Kidney (tissue), 14 donors: Measurements from ENCODE around the gene PAPOLG. TPM values are rescaled to one million over a fixed set of nuclear protein-coding genes. Genes with fewer than 3 reads are reported as not detected.

ENCODE experiments used
- DNase-seq, 5 donors: peaks; one replicate each; pipeline ENCODE4 v3.0.0-alpha.2; 2013 to 2020
- FAIRE-seq: peaks from 2 replicates; lab custom pipeline; 2012; peaks lifted over from hg19 to GRCh38; lab: Jason Lieb, UNC
- H3K27ac ChIP-seq, 2 donors: one replicate each; pipeline ENCODE4 v1.7.0; 2013; ENCODE audit warnings: low read depth in 2 of 2, low read length in 2 of 2, inconsistent platforms in 1 of 2
- H3K27me3 ChIP-seq: one replicate; pipeline ENCODE4 v1.7.1; 2013; ENCODE audit warnings: low read length, inconsistent platforms; ENCODE audit not compliant: control insufficient read depth, insufficient read depth
- H3K36me3 ChIP-seq, 3 donors: one replicate each; pipeline versions ENCODE4 v1.7.0 to v1.7.1; 2013; ENCODE audit warnings: low read length in 3 of 3, control low read depth in 1 of 3, inconsistent platforms in 1 of 3; ENCODE audit not compliant: insufficient read depth in 3 of 3, control insufficient read depth in 2 of 3
- H3K4me1 ChIP-seq, 3 donors: one replicate each; pipeline versions ENCODE4 v1.7.0 to v1.7.1; 2013; ENCODE audit warnings: low read length in 3 of 3, inconsistent platforms in 1 of 3, low read depth in 1 of 3; ENCODE audit not compliant: control insufficient read depth in 2 of 3, insufficient read depth in 2 of 3
- H3K4me3 ChIP-seq, 3 donors: one replicate each; pipeline versions ENCODE4 v1.7.0 to v1.8.1; 2013; ENCODE audit warnings: low read length in 3 of 3, control low read depth in 1 of 3, inconsistent platforms in 1 of 3
- H3K9ac ChIP-seq, 3 donors: one replicate each; pipeline versions ENCODE4 v1.7.0 to v1.7.1; 2013; ENCODE audit warnings: low read length in 3 of 3, control low read depth in 1 of 3, inconsistent platforms in 1 of 3
- H3K9me3 ChIP-seq, 3 donors: one replicate each; pipeline versions ENCODE4 v1.7.0 to v1.7.1; 2013; ENCODE audit warnings: low read length in 3 of 3, control low read depth in 1 of 3, inconsistent platforms in 1 of 3; ENCODE audit not compliant: control insufficient read depth in 2 of 3, insufficient read depth in 1 of 3
- intact Hi-C: fragments of 100-400 bp; cut with DNase I; formaldehyde crosslinking; loops from one replicate; pipeline ENCODE4 v1.11.1; 2022
- polyA plus RNA-seq: library from polyadenylated mRNA; stranded (reverse); fragments of 350-450 nt; fragmentation: Illumina TruSeq; extraction: RNeasy Lipid Tissue Mini Kit (QIAGEN cat#74804); gene quantifications from one replicate; pipeline ENCODE4 v1.2.3, GENCODE V29; 2014; ENCODE audit warnings: low read depth, low replicate concordance; ENCODE audit not compliant: insufficient read depth
- total RNA-seq: library from RNA; stranded (reverse); fragmentation: NEBNext Ultra II Directional; extraction: Animal tissue kit (Norgen Biotek cat#: 25700); gene quantifications from one replicate; pipeline ENCODE4 v1.2.1, GENCODE V29; 2021
- TF ChIP-seq, protein P1 (sequence below): IDR thresholded peaks from 3 replicates; pipeline ENCODE4 v1.5.1; 2012; ENCODE audit warnings: mild to moderate bottlenecking, moderate library complexity, borderline replicate concordance; ENCODE audit not compliant: insufficient read depth; ENCODE audit errors: extremely low read depth
- donor health status: control.
- donor health status: control.
- donor health status: control.
- donor health status: control.
- donor health status: control.
- donor health status: DM: yes; HTN: yes; CAD: no.
- donor health status: Normal renal cell carcinoma (clear cell type).

The PAPOLG gene
- total and polyA plus RNA-seq, 2 donors from 2014 or later: 3.0 to 12.2 TPM

DNA sequence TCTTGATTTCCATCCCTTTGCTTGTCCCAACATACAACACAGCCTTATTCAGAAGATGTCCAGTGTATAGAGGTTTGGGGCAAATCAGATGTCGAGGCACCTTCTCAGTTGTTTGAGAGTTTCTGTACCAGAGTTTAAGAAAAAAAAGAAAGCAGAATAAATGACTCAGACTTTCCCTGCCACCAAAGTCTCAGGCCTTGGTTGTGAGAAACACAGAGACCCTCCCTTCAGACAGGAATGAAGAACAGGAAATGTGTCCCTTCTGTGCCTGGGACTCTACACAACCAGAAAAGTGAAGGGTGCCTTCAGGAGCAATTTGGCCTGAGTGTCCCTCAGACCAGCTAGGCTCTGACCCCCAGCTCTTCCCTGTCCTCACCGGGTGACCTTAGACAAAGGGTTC lies 88.0 kb downstream of the PAPOLG start:
- H3K27ac ChIP-seq: no peak overlapping the region
- H3K4me1 ChIP-seq: no peaks in the 10 kb centered on the region
- no peak for DNase-seq
- no peaks in the 10 kb centered on the region for H3K36me3 ChIP-seq
- TF ChIP-seq, protein P1, sequence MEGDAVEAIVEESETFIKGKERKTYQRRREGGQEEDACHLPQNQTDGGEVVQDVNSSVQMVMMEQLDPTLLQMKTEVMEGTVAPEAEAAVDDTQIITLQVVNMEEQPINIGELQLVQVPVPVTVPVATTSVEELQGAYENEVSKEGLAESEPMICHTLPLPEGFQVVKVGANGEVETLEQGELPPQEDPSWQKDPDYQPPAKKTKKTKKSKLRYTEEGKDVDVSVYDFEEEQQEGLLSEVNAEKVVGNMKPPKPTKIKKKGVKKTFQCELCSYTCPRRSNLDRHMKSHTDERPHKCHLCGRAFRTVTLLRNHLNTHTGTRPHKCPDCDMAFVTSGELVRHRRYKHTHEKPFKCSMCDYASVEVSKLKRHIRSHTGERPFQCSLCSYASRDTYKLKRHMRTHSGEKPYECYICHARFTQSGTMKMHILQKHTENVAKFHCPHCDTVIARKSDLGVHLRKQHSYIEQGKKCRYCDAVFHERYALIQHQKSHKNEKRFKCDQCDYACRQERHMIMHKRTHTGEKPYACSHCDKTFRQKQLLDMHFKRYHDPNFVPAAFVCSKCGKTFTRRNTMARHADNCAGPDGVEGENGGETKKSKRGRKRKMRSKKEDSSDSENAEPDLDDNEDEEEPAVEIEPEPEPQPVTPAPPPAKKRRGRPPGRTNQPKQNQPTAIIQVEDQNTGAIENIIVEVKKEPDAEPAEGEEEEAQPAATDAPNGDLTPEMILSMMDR: no peak
- H3K9me3 ChIP-seq: no peaks in the 10 kb centered on the region
- intact Hi-C loops: no loop called here
- no peak overlapping the region for H3K9ac ChIP-seq
- no peak for FAIRE-seq
- H3K27me3 ChIP-seq: no peaks in the 10 kb centered on the region
- H3K4me3 ChIP-seq: no peak overlapping the region

DNA sequence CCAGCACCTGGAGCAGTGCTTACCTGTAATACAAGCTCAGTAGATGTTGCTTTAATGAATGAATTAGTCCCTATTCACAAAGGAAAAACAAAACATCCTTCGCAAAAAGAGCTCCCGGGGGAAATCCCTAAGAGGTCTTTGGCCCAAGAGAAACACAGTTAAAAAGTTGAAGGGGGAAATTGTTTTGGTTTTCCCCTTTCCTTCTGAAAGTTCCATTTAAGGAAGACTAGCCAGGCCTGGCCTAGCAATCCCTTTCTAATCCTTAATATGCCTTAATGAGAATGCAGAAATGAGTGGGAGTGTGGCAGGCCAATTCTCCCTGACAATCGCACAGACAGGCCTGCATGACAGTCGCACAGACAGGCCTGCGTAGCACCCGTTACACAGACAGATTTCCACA lies 91.8 kb downstream of the PAPOLG start:
- intact Hi-C loops: no loop called here
- Histone ChIP-seq H3K36me3 (no peaks in the 10 kb centered on the region), H3K9ac (no peak overlapping the region), H3K4me3 (no peak overlapping the region), H3K27me3 (no peaks in the 10 kb centered on the region), H3K27ac (no peak overlapping the region), H3K9me3 (no peaks in the 10 kb centered on the region), H3K4me1 (no peaks in the 10 kb centered on the region)
- FAIRE-seq (no peak), DNase-seq (peak in 1 of 5 donors; percentile 1)
- TF ChIP-seq, protein P1: no peak

Other genes with a start within 250 kb of the PAPOLG start
- 8.7 TPM for gene BCL11A, start 202.6 kb upstream of the PAPOLG start, total RNA-seq
- gene BCL11A, start 202.6 kb upstream of the PAPOLG start, polyA plus RNA-seq: 1.4 TPM
- gene REL, start 125.3 kb downstream of the PAPOLG start, total RNA-seq: 21.8 TPM
- 0.43 TPM for gene REL, start 125.3 kb downstream of the PAPOLG start, polyA plus RNA-seq